ENCODE results near the gene NAALADL2.

NAALADL2 gene

GRCh38 chr3:175272392-175272791 is 413.3 kb downstream of the NAALADL2 start:
- DNase-seq: no peak

GRCh38 chr3:175273573-175273972 is 414.4 kb downstream of the NAALADL2 start:
- DNase-seq: no peak

GRCh38 chr3:175274056-175274455 is 414.9 kb downstream of the NAALADL2 start:
- no peak for DNase-seq

GRCh38 chr3:175274474-175275218 is 415.5 kb downstream of the NAALADL2 start:
- DNase-seq: no peak

DNA sequence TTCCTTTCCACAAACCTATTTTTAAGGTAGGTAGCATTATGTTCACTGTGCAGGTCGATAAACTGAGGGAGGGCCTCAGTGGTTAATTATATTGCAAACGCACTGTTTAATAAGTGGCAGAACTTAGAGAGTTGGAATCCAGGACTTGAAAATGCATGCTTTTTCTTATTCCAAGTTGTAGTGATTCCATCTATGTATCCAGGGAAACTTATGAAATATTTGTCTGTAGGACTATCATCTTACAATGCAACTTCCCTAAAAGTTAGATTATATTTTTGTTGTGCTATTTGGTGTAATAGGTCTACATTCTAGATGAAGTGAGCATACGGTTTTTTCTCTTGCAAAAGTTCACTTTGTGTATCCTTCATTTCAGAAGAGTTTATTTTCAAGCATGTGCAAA is 419.5 kb downstream of the NAALADL2 start:
- no peak for DNase-seq

DNA sequence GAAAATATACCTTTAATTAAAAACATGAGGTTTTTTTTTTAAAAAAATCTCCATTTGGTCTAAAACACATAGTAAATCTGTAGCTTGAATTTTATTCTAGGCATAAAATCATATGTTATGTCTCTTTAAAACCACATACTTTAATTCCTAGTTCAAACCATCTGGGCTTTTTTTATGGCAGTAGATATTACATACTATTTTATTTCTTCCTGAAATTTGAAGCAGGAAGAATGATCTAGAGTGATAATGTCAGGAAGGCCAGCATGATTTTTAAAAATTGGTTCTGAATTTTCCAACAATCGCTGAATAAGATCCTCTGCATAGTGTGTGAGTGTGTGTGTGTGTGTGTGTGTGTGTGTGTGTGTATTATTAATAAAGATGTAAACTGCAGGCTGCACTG is 420.3 kb downstream of the NAALADL2 start:
- DNase-seq: no peak

- no peak for DNase-seq
Observed at GRCh38 chr3:175279911-175280310, 420.8 kb downstream of the NAALADL2 start.

- DNase-seq: no peak
Observed at GRCh38 chr3:175287361-175287963, 428.3 kb downstream of the NAALADL2 start.

DNA sequence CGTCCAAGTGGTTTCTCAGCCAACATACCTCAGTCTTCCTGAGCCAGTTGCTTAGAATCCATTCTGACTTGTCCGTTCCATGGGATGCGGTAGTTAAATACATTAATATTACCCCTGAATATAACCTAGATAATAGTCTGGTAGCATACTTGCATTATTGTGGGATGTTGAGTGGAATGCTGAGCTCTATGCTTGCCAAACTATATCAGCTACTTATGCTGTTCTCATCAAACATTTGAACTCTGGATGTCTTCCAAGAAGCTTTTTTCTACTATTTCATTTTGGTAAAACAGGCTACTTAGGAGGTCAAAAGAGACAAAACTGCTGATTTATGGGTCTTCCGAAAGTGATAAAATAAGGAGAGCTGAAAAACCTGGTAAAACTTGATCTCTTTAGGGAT is 429.5 kb downstream of the NAALADL2 start:
- no peak for DNase-seq

DNA sequence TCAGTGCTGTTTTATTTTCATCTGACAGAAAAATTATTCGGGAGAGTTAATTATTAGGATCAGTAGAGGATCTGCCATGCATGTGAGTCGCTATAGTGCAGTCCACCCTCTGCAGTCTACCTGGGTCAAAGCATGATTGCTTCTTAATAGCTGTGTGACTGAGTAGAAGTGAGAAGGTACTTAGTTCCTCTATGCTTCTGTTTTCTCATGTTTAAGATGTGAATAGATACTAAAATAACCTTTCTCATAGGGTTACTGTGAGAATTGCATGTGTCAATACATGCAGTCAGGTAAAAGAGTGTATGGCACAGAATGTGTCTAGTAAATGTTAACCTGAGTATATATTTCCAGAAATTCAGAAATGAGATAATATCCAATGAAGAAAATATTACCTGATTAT is 435.7 kb downstream of the NAALADL2 start:
- no peak for DNase-seq

GRCh38 chr3:175295248-175296130 is 436.4 kb downstream of the NAALADL2 start:
- no peak for DNase-seq

GRCh38 chr3:175297216-175297615 is 438.1 kb downstream of the NAALADL2 start:
- no peak for DNase-seq

- DNase-seq: no peak
Observed at GRCh38 chr3:175301741-175302140, 442.6 kb downstream of the NAALADL2 start.

DNA sequence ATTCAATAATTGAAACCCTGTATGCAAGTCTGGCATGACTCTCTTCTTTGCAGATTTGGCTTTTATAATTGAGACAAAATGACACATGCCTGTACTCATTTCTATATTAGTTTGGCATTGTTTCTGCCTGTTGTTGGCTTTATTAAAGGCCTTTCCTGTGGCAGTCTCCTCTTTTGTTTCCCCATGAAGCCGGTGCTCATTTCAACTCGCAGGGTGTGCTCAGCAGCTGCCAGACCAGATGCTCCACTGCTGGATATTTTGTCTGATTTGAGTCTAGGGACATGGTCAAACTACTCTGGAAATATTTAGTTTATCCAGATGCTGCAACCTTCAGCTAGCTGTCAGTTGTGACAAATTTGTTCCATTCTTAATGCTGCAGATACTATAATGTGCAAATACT is 445.3 kb downstream of the NAALADL2 start:
- no peak for DNase-seq

GRCh38 chr3:175307642-175308041 is 448.5 kb downstream of the NAALADL2 start:
- no peak for DNase-seq

- no peak for DNase-seq
Observed at GRCh38 chr3:175308097-175308496, 449.0 kb downstream of the NAALADL2 start.

DNA sequence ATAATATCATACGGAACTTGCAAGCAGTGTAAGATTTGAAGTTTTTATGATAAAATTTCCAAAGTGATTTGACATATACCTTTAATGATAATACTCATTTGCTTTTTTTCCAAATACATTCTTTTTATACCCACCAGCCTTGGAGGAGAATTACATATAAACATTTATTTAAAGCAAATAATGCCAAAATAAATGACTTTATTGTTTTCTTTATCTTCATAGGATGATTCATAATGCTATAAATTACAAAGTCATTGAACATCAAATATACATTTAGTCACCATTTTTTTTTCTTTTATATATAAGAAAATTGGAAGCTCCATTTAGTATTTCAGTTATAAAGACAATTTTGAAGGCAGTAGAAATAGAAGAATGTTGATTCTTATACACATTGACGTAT is 450.9 kb downstream of the NAALADL2 start:
- no peak for DNase-seq

GRCh38 chr3:175311404-175311803 is 452.3 kb downstream of the NAALADL2 start:
- no peak for DNase-seq

- no peak for DNase-seq
Observed at GRCh38 chr3:175311946-175312345, 452.8 kb downstream of the NAALADL2 start.

GRCh38 chr3:175312791-175313190 is 453.7 kb downstream of the NAALADL2 start:
- DNase-seq: no peak

- DNase-seq: no peak
Observed at GRCh38 chr3:175316799-175317198, 457.7 kb downstream of the NAALADL2 start.

- no peak for DNase-seq
Observed at GRCh38 chr3:175325440-175325839, 466.3 kb downstream of the NAALADL2 start.

- DNase-seq: no peak
Observed at GRCh38 chr3:175326041-175326440, 466.9 kb downstream of the NAALADL2 start.

DNA sequence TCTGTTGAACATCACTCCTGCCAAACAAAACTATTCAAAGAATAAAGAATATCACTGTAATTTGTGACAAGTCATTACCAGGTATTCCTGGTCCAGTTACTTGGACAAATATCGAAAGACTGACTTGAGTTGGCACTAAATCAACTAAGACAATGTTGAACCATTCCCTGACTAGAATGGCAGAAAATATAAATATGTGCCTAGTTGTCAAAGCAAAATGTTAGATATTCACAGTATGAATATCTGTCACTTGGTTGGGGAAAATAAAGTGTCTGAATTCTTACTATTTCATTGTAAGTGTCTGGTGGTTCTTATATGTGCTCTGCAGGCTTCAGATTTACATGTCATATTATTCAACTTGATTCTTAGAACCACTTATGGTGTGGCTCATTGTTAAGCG is 470.2 kb downstream of the NAALADL2 start:
- DNase-seq: no peak
